K562 (cell line): ENCODE measurements around the gene ABCC5. TPM values are rescaled to one million over a fixed set of nuclear protein-coding genes. Genes with fewer than 3 reads are reported as not detected.
A peak's percentile ranks its signal among the peaks of the same experiment; 100 is the strongest.

Experiments used
- BMI1 ChIP-seq: fragments of 150-350 bp; IDR thresholded peaks from 2 replicates; pipeline ENCODE4 v1.6.1; 2014; ENCODE audit warnings: low read length
- C11orf30 ChIP-seq: fragments of 450-650 bp; IDR thresholded peaks from 2 replicates; pipeline ENCODE4 v1.6.1; 2016; ENCODE audit warnings: low read depth, mild to moderate bottlenecking
- DIDO1 ChIP-seq: fragments of 450-650 bp; IDR thresholded peaks from 2 replicates; pipeline ENCODE4 v1.6.1; 2016; ENCODE audit warnings: low read depth, missing biosample characterization, missing genetic modification characterization
- FOXP1 ChIP-seq: sonication (generic); formaldehyde crosslinking; IDR thresholded peaks from 2 replicates; pipeline ENCODE4 v1.8.0; 2022; ENCODE audit warnings: mild to moderate bottlenecking, missing genetic modification reagents
- PCBP2 ChIP-seq: fragments of 200-400 bp; formaldehyde crosslinking; IDR thresholded peaks from 2 replicates; pipeline ENCODE4 v1.6.1; 2018; ENCODE audit warnings: low read length, low read depth, mild to moderate bottlenecking, moderate library complexity; ENCODE audit not compliant: poor library complexity, severe bottlenecking
- SMARCC2 ChIP-seq: fragments of 450-650 bp; IDR thresholded peaks from 2 replicates; pipeline ENCODE4 v1.6.1; 2017; ENCODE audit warnings: antibody characterized with exemption, moderate library complexity, mild to moderate bottlenecking, low read depth
- STAT5A ChIP-seq: IDR thresholded peaks from 2 replicates; pipeline ENCODE4 v1.6.1; 2012; ENCODE audit warnings: low read length, inconsistent platforms, borderline replicate concordance
- ZNF174 ChIP-seq: fragments of 250-450 bp; sonication (Bioruptor Pico); IDR thresholded peaks from 2 replicates; pipeline ENCODE4 v1.4.0; 2020; ENCODE audit warnings: mild to moderate bottlenecking
- ZSCAN29 ChIP-seq: fragments of 450-650 bp; IDR thresholded peaks from 2 replicates; pipeline ENCODE4 v1.6.1; 2017
- polyA plus RNA-seq, 8 experiments: library from polyadenylated mRNA; depleted of rRNA in 4 of 8; stranded (reverse) in 5 of 8; unstranded in 3 of 8; fragments of >200 nt; fragmentation: Nextera tagmentation in 2 of 8; fragmentation: Illumina TruSeq in 1 of 8; extraction: Ambion mirVana in 2 of 8; extraction: Trizol in 1 of 8; gene quantifications; 2 replicates each; pipeline versions ENCODE4 v1.2.1 to v1.2.3, GENCODE V29; 2011 to 2014; ENCODE audit warnings: inconsistent platforms in 1 of 8, missing spikeins in 1 of 8
- total RNA-seq, 7 experiments: library from RNA; depleted of rRNA in 6 of 7; stranded (reverse); fragments of >200 nt in 6 of 7; fragmentation: Illumina TruSeq in 2 of 7; extraction: Trizol in 2 of 7; gene quantifications; 2 replicates each; pipeline versions ENCODE4 v1.2.1 to v1.2.3, GENCODE V29; 2011 to 2021; ENCODE audit warnings: low replicate concordance in 1 of 7
- TF ChIP-seq, protein P1 (sequence below): fragments of 450-650 bp; IDR thresholded peaks from 2 replicates; pipeline ENCODE4 v1.6.1; 2016; ENCODE audit warnings: low read depth
- TF ChIP-seq, protein P2 (sequence below): IDR thresholded peaks from 2 replicates; pipeline ENCODE4 v1.6.1; 2011; ENCODE audit warnings: borderline replicate concordance, low read depth, mild to moderate bottlenecking, moderate library complexity, low read length; ENCODE audit not compliant: insufficient read depth, poor library complexity, severe bottlenecking
- TF ChIP-seq, protein P3 (sequence below), 2 experiments: fragments of 450-650 bp in 1 of 2; sonication (generic) in 1 of 2; formaldehyde crosslinking in 1 of 2; IDR thresholded peaks in 1 of 2; conservative IDR thresholded peaks in 1 of 2; 2 replicates each; pipeline versions ENCODE4 v1.6.1 to v1.8.1; 2016 to 2023; ENCODE audit warnings: mild to moderate bottlenecking in 2 of 2, moderate library complexity in 2 of 2, inconsistent platforms in 1 of 2, missing genetic modification reagents in 1 of 2
- TF ChIP-seq, protein P4 (sequence below): sonication (generic); formaldehyde crosslinking; IDR thresholded peaks from 2 replicates; pipeline ENCODE4 v1.8.0; 2022; ENCODE audit warnings: mild to moderate bottlenecking, missing genetic modification reagents

Gene ABCC5
- total and polyA plus RNA-seq, 9 of the 15 experiments (the other 6 are each of a cell fraction or from before 2014, with no cell fraction given) = 22.0 to 53.0 (median 41.9) TPM

DNA sequence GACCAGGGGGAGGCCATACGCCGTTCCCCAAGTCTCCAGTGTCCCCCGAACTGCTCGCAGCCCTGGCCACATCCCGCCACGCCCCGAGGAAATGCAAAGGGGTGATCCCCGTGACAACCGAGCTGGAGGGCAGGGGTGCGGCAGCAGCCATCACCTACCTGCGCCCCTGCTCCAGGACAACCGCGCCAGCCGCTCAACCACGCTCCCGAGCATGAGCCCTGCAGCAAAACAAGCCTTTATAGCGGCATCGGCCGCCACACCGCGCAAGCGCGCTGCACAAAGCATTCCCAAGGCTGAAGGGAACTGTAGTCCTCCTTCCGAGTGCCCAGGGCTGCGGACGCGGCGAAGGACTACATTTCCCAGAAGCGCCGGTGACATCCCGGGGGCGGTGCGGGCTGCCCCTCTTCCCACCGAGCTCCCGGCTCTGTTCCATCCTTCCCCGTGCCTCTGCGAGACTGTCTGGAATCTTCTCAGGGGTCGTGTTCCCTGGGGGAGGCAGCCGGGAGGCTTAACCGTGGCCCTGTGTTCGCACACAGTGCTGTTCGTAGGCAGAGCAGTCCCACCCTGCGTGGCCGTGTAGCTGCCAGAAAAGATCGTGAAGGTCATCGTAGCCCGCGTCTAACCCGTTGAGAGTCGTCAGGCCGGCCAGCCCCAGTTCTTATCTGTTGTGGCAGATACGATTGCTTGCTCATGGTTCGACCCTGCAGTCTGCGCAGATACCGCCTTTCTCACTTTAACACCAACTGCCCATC, at the start of gene ABCC5 (continued):
- TF ChIP-seq, protein P1, sequence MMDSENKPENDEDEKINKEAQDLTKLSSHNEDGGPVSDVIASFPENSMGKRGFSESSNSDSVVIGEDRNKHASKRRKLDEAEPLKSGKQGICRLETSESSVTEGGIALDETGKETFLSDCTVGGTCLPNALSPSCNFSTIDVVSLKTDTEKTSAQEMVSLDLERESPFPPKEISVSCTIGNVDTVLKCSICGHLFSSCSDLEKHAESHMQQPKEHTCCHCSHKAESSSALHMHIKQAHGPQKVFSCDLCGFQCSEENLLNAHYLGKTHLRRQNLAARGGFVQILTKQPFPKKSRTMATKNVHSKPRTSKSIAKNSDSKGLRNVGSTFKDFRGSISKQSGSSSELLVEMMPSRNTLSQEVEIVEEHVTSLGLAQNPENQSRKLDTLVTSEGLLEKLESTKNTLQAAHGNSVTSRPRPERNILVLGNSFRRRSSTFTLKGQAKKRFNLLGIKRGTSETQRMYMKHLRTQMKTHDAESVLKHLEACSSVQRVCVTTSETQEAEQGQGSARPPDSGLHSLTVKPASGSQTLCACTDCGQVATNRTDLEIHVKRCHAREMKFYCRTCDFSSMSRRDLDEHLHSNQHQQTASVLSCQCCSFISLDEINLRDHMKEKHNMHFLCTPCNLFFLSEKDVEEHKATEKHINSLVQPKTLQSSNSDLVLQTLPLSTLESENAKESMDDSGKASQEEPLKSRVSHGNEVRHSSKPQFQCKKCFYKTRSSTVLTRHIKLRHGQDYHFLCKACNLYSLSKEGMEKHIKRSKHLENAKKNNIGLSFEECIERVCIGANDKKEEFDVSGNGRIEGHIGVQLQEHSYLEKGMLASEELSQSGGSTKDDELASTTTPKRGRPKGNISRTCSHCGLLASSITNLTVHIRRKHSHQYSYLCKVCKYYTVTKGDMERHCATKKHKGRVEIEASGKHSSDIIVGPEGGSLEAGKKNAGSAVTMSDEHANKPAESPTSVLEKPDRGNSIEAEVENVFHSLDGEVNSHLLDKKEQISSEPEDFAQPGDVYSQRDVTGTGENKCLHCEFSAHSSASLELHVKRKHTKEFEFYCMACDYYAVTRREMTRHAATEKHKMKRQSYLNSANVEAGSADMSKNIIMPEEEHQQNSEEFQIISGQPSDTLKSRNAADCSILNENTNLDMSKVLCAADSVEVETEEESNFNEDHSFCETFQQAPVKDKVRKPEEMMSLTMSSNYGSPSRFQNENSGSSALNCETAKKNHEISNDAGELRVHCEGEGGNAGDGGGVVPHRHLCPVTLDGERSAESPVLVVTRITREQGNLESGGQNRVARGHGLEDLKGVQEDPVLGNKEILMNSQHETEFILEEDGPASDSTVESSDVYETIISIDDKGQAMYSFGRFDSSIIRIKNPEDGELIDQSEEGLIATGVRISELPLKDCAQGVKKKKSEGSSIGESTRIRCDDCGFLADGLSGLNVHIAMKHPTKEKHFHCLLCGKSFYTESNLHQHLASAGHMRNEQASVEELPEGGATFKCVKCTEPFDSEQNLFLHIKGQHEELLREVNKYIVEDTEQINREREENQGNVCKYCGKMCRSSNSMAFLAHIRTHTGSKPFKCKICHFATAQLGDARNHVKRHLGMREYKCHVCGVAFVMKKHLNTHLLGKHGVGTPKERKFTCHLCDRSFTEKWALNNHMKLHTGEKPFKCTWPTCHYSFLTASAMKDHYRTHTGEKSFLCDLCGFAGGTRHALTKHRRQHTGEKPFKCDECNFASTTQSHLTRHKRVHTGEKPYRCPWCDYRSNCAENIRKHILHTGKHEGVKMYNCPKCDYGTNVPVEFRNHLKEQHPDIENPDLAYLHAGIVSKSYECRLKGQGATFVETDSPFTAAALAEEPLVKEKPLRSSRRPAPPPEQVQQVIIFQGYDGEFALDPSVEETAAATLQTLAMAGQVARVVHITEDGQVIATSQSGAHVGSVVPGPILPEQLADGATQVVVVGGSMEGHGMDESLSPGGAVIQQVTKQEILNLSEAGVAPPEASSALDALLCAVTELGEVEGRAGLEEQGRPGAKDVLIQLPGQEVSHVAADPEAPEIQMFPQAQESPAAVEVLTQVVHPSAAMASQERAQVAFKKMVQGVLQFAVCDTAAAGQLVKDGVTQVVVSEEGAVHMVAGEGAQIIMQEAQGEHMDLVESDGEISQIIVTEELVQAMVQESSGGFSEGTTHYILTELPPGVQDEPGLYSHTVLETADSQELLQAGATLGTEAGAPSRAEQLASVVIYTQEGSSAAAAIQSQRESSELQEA = no peak
- TF ChIP-seq, protein P2, sequence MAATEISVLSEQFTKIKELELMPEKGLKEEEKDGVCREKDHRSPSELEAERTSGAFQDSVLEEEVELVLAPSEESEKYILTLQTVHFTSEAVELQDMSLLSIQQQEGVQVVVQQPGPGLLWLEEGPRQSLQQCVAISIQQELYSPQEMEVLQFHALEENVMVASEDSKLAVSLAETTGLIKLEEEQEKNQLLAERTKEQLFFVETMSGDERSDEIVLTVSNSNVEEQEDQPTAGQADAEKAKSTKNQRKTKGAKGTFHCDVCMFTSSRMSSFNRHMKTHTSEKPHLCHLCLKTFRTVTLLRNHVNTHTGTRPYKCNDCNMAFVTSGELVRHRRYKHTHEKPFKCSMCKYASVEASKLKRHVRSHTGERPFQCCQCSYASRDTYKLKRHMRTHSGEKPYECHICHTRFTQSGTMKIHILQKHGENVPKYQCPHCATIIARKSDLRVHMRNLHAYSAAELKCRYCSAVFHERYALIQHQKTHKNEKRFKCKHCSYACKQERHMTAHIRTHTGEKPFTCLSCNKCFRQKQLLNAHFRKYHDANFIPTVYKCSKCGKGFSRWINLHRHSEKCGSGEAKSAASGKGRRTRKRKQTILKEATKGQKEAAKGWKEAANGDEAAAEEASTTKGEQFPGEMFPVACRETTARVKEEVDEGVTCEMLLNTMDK = no peak
- TF ChIP-seq PCBP2 (no peak), FOXP1 (CRISPR knock-in tag) (no peak), SMARCC2 (peak; percentile 83), ZNF174 (CRISPR knock-in tag) (no peak), BMI1 (no peak), C11orf30 (peak; percentile 64; the same call in 1 of the 2 replicates), STAT5A (peak; percentile 90), ZSCAN29 (no peak), DIDO1 (peak; percentile 50; the same call in 1 of the 2 replicates)
- TF ChIP-seq, protein P3, sequence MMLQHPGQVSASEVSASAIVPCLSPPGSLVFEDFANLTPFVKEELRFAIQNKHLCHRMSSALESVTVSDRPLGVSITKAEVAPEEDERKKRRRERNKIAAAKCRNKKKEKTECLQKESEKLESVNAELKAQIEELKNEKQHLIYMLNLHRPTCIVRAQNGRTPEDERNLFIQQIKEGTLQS (IDR thresholded peaks at IDR 0.05) = peak; percentile 51; the same call in 1 of the 2 replicates
- TF ChIP-seq, protein P3 (CRISPR knock-in tag; conservative IDR thresholded peaks at IDR 0.05) = no peak; the same call in 1 of the 2 replicates
- TF ChIP-seq, protein P4, sequence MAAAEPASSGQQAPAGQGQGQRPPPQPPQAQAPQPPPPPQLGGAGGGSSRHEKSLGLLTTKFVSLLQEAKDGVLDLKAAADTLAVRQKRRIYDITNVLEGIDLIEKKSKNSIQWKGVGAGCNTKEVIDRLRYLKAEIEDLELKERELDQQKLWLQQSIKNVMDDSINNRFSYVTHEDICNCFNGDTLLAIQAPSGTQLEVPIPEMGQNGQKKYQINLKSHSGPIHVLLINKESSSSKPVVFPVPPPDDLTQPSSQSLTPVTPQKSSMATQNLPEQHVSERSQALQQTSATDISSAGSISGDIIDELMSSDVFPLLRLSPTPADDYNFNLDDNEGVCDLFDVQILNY (CRISPR knock-in tag) = no peak
